ENCODE measurements around the gene RPL27.

RPL27 gene

DNA sequence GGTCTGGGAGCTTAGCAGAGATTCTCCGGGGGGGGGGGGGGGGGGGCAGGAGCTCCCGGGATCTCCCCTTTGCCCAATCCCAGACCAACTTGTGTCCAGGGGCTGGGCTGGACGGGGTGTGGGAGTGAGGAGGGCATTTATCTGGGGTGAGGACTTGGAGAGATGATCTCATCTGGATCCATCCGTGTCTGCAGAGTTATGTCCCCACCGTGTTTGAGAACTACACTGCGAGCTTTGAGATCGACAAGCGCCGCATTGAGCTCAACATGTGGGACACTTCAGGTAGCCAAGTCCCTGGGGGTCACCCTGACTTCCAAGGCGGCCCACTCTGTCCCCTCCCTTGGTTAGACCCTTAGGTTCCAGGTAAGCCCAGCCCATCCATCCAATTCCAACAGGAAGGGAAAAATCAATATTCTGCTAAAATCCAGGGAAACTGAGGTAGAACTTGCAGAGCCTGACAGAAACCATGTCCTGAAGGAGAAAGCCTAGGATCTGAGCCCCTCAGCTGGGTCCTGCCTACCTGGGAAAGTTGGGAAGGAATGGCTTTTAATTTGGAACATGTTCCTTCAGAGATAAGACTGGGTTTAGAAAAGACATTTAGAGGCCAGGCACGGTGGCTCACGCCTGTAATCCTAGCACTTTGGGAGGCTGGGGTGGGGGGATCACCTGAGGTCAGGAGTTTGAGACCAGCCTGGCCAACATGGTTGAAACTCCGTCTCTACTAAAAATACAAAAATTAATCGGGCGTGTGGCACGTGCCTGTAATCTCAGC, 27.7 kb downstream of the RPL27 start:
- TF ChIP-seq, protein P1, sequence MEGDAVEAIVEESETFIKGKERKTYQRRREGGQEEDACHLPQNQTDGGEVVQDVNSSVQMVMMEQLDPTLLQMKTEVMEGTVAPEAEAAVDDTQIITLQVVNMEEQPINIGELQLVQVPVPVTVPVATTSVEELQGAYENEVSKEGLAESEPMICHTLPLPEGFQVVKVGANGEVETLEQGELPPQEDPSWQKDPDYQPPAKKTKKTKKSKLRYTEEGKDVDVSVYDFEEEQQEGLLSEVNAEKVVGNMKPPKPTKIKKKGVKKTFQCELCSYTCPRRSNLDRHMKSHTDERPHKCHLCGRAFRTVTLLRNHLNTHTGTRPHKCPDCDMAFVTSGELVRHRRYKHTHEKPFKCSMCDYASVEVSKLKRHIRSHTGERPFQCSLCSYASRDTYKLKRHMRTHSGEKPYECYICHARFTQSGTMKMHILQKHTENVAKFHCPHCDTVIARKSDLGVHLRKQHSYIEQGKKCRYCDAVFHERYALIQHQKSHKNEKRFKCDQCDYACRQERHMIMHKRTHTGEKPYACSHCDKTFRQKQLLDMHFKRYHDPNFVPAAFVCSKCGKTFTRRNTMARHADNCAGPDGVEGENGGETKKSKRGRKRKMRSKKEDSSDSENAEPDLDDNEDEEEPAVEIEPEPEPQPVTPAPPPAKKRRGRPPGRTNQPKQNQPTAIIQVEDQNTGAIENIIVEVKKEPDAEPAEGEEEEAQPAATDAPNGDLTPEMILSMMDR (conservative IDR thresholded peaks at IDR 0.05; ENCODE audit: low read depth) = no peak
- ChIA-PET POLR2A (ENCODE audit: low non-redundant PET) (no interaction called here), CTCF (no interaction called here)
- no peak for DNase-seq (ENCODE audit: low spot score)
- H3K27ac ChIP-seq = peak overlapping the region; percentile 30

DNA sequence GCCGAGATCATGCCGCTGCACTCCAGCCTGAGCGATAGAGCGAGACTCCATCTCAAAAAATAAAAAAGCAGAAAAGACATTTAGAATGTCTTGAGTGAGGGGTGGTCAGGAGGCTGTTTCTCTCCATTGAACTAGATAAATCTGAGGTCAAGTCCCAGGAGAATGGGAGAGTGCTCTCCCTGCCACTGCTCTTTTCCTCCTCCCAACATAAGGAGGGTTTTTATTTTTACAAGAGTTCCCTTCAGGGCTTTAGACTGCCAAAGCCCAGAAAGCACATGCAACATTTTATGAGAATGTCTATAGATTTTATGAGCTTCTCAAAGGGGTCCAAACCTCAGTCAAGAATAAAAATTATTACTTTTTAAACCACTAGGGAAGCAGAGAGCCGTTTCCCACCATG, 28.4 kb downstream of the RPL27 start:
- DNase-seq (ENCODE audit: low spot score) = no peak
- H3K27ac ChIP-seq = peak overlapping the region; percentile 30
- ChIA-PET CTCF (no interaction called here), POLR2A (ENCODE audit: low non-redundant PET) (no interaction called here)
- TF ChIP-seq, protein P1 (conservative IDR thresholded peaks at IDR 0.05; ENCODE audit: low read depth) = no peak

DNA sequence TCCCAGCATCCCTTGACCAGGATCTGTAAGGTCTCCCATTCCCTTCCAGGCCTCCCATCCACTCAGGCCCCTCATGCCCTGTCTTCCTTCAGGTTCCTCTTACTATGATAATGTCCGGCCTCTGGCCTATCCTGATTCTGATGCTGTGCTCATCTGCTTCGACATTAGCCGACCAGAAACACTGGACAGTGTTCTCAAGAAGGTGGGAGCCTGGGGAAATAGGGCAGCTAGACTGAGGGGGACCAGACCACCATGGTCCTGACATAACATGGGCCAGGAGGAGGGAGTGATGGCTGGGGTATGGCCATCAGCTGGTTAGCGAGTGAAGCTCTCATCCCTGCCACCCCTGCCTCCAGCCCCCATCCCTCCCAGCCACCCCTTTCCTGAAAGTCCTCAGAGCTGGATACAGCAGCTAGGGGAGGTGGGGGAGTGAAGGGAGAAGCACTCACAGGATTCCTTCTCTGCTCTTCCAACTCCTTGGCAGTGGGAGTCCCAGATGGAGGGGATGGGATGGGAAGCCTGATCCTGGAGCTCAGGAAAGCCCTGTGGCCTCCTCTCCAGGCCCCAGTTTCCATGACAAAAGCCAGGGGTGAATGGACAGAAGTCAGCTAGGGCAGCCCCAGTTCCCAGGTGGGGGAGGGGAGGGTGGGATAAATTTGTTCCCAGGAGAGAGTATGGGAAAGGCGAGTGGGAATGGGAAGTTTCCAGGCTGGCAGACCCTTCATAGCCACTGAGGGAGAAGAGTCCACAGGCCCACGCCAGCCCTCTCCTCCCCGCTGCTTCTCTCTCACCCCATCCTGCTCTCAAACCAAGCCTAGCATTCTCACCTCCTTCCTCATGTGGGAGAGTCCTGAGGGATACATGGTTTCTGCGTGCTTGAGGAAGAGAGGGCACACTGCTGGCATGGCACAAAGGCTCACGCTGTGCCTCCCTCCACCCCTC, 29.1 kb downstream of the RPL27 start:
- CTCF ChIA-PET = no interaction called here
- peak overlapping the region; percentile 21 for H3K27ac ChIP-seq
- POLR2A ChIA-PET (ENCODE audit: low non-redundant PET) = no interaction called here
- no peak for DNase-seq (ENCODE audit: low spot score)
- TF ChIP-seq, protein P1 (conservative IDR thresholded peaks at IDR 0.05; ENCODE audit: low read depth) = no peak

DNA sequence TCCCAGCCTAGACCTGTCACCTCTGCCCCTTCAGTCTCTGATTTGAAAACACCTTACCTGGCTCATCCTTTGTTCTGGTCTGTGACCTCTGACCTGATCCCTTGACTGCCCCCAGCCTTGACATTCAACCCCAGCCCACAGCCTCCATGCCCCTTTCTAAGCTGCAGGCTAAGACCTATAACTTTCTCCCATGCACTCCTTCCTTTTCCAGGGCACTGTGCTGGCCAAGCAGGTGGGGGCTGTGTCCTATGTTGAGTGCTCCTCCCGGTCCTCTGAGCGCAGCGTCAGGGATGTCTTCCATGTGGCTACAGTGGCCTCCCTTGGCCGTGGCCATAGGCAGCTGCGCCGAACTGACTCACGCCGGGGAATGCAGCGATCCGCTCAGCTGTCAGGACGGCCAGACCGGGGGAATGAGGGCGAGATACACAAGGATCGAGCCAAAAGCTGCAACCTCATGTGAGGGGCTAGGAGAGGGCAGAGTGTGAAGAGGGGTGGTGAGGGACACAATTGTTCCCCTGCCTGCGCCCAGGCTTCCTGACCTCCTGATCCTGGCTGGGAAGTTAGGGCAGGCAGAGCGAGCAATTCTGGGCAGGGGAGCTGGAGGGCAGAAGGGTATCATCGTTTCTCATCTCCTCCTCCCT, 30.1 kb downstream of the RPL27 start:
- ChIA-PET CTCF (interaction anchor here (0.6 kb wide), 1 partner anchor 176 kb away, joined by 4 read pairs; no protein-coding TSS in a partner anchor), POLR2A (ENCODE audit: low non-redundant PET) (no interaction called here)
- TF ChIP-seq, protein P1 (conservative IDR thresholded peaks at IDR 0.05; ENCODE audit: low read depth) = no peak
- DNase-seq (ENCODE audit: low spot score) = no peak
- H3K27ac ChIP-seq = peak overlapping the region; percentile 21; the same call in 1 of the 2 replicates

DNA sequence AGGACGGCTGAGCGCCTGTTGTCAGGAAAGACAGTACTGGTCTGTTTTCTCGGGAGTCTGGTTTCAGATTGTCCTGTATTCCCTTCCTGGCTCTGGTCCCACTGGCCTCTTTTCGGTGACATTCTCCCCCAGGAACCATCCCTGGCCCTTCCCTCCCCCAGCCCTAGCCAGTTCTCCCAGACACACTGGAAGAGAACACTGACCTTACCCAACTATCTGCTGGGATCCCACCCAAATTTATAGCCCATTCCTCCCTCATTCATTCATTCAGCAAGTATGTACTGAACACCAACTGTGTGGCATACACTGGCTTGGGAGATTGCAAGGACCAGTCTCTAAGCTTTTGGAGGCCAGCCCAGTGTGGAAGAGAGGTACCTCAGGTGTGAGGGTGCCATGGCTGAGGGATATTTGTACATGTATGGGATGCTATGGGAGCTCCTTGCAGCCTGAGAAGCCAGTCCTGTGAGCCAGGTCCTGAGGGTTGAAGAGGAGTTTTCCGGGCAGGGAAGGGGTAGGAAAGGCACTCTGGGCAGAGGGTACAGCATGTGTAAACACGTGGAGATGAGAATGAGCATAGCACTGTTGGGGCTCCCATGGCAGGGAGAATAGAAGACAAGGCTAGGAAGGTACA, 32.0 kb downstream of the RPL27 start:
- no peak for DNase-seq (ENCODE audit: low spot score)
- ChIA-PET POLR2A (ENCODE audit: low non-redundant PET) (no interaction called here), CTCF (interaction anchor here (0.7 kb wide), 2 partner anchors 64 to 303 kb away, joined by 3 read pairs; no protein-coding TSS in a partner anchor)
- TF ChIP-seq, protein P1 (conservative IDR thresholded peaks at IDR 0.05; ENCODE audit: low read depth) = no peak
- no peak overlapping the region for H3K27ac ChIP-seq

DNA sequence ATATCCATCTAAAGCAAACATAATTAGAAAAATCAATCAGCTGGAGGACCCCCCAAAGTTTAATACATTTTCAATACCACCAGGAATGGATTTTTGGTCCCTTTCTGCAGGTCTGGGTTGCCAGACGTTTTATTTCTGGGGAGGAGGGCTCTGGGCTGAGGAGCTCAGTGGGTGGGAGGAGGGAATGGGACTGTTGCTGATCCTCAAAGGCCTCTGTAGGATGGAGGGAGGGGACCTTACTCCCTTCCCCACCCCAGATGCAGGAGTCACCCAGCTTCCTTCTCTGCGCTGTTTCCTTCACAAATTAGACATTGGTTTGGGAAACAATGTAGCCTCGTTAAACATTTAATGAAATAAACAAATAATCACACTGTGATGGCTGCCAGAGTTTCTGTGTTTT, 33.4 kb downstream of the RPL27 start:
- DNase-seq (ENCODE audit: low spot score) = no peak
- no peak overlapping the region for H3K27ac ChIP-seq
- ChIA-PET POLR2A (ENCODE audit: low non-redundant PET) (no interaction called here), CTCF (interaction anchor here (0.5 to 0.6 kb wide), 4 partner anchors 22 to 1311 kb away, joined by 3 to 4 read pairs (median 4); no protein-coding TSS in a partner anchor)
- TF ChIP-seq, protein P1 (conservative IDR thresholded peaks at IDR 0.05; ENCODE audit: low read depth) = no peak
